ENCODE data around the gene KCNIP3. TPM values are rescaled to one million over a fixed set of nuclear protein-coding genes. Genes with fewer than 3 reads are reported as not detected.

The KCNIP3 gene
- total and polyA plus RNA-seq, 10 donors: 0.59 to 5.2 (median 3.0) TPM

GRCh38 chr2:95392730-95393455 lies 95.7 kb downstream of the KCNIP3 start:
- no peak for TF ChIP-seq CTCF (IDR thresholded peaks at IDR 0.05 in 8 of 11, conservative IDR thresholded peaks at IDR 0.05 in 3 of 11)
- no peak for TF ChIP-seq POLR2AphosphoS5 (IDR thresholded peaks at IDR 0.05)
- TF ChIP-seq POLR2A (IDR thresholded peaks at IDR 0.05): no peak

GRCh38 chr2:95393901-95394300 lies 96.8 kb downstream of the KCNIP3 start:
- H3K9me3 ChIP-seq: no peaks in the 10 kb centered on the region
- DNase-seq: peak; percentile 51
- H3K4me1 ChIP-seq: peaks cover 0 to 13% (median 2%) of the 10 kb centered on the region in 6 donors
- peaks cover 0 to 6% (median 0%) of the 10 kb centered on the region in 7 donors for H3K27me3 ChIP-seq (replicated peaks in 1 of 7)
- intact Hi-C loops (cut with DNase I; ENCODE audit: low total_unique reads): no loop called here
- H3K27ac ChIP-seq: no peak overlapping the region
- WGBS, 5 donors: 94 to 96% (median 96%) methylated on average over 6 of the region's 6 CpGs
- H3K36me3 ChIP-seq: no peaks in the 10 kb centered on the region
- TF ChIP-seq POLR2A (IDR thresholded peaks at IDR 0.05): no peak
- no peak for TF ChIP-seq POLR2AphosphoS5 (IDR thresholded peaks at IDR 0.05)
- no peak for TF ChIP-seq CTCF (IDR thresholded peaks at IDR 0.05 in 8 of 11, conservative IDR thresholded peaks at IDR 0.05 in 3 of 11)
- H3K4me3 ChIP-seq: no peak overlapping the region

More at GRCh38 chr2:95392730-95393455, 95.7 kb downstream of the KCNIP3 start:
- intact Hi-C loops (cut with DNase I; ENCODE audit: low total_unique reads): no loop called here
- Histone ChIP-seq H3K9me3 (no peaks in the 10 kb centered on the region), H3K4me1 (peaks cover 0 to 13% (median 2%) of the 10 kb centered on the region in 6 donors), H3K4me3 (no peak overlapping the region), H3K27me3 (replicated peaks in 1 of 7) (peaks cover 0 to 16% (median 0%) of the 10 kb centered on the region in 7 donors), H3K36me3 (no peaks in the 10 kb centered on the region), H3K27ac (no peak overlapping the region)
- DNase-seq: peak; percentile 59
- 88 to 92% (median 89%) methylated on average over 8 of the region's 8 CpGs for WGBS, 5 donors

- 94 to 98% (median 96%) methylated on average over 7 of the region's 7 CpGs for WGBS, 5 donors
These were observed 101.9 kb downstream of the KCNIP3 start for GRCh38 chr2:95399061-95399460.

More at GRCh38 chr2:95399061-95399460, 101.9 kb downstream of the KCNIP3 start:
- TF ChIP-seq CTCF (IDR thresholded peaks at IDR 0.05 in 8 of 11, conservative IDR thresholded peaks at IDR 0.05 in 3 of 11): no peak
- TF ChIP-seq POLR2AphosphoS5 (IDR thresholded peaks at IDR 0.05): no peak
- no peak for TF ChIP-seq POLR2A (IDR thresholded peaks at IDR 0.05)
- peaks cover 10 to 25% (median 19%) of the 10 kb centered on the region in 6 donors for H3K4me1 ChIP-seq
- H3K27me3 ChIP-seq (replicated peaks in 1 of 7): no peaks in the 10 kb centered on the region
- no peak overlapping the region for H3K27ac ChIP-seq
- intact Hi-C loops (cut with DNase I; ENCODE audit: low total_unique reads): no loop called here
- no peak overlapping the region for H3K4me3 ChIP-seq
- no peaks in the 10 kb centered on the region for H3K9me3 ChIP-seq
- DNase-seq: no peak
- H3K36me3 ChIP-seq: no peaks in the 10 kb centered on the region
